RWPE1 (cell line): ENCODE measurements around the gene MBNL1.

Source experiments
- CTCF ChIA-PET: fragments of 350-600 bp; sonication (Branson Sonifier 250); formaldehyde crosslinking; extraction: SDS; loops from one replicate; lab custom pipeline; 2021; lab: Yijun Ruan, JAX
- POLR2A ChIA-PET: fragments of 400-600 bp; formaldehyde crosslinking; extraction: SDS; loops from one replicate; lab custom pipeline; 2020; ENCODE audit warnings: antibody characterized with exemption; ENCODE audit not compliant: low non-redundant PET; lab: Yijun Ruan, JAX
- DNase-seq: peaks from one replicate; pipeline ENCODE4 v3.0.0; 2012; ENCODE audit warnings: low spot score
- H3K27ac ChIP-seq: fragments of 450-650 bp; 2 replicates; pipeline ENCODE4 v1.5.1; 2017
- TF ChIP-seq, protein P1 (sequence below): fragments of 450-650 bp; conservative IDR thresholded peaks from 2 replicates; pipeline ENCODE4 v1.5.1; 2017; ENCODE audit warnings: low read depth, mild to moderate bottlenecking

MBNL1 gene

DNA sequence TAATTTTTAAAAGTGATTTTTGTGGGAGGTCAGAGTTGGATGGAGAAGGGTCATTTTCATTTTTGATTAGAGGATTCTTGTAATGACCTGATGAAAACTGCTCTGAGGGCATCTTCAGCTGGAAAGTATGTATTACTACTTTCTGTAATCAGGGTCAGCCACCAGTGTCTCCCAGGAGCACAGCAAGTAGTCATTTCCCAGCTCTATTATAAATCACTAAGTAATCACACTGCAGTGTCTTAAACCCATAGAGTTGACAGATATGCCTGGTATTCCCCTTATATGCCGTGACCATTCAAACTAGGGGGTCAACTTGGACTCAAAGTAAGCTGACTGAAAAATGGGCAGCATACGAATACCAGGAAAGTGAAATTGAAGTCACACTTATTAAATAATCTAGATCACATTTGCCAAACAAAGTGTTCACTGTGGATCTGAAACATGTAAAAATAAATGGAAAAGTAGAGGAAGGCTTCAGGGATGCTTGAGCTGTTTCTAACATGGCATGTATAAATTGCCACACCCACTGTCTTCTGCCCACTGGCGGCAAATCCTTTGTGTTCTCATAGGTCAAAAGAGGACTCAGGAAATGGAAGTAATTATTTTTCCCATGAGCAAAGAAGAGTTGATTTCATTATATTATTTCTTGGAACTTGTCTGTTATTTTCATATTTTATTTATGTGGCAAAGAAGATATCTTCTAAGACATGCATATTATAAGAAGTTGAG, 105.7 kb downstream of the MBNL1 start:
- TF ChIP-seq, protein P1, sequence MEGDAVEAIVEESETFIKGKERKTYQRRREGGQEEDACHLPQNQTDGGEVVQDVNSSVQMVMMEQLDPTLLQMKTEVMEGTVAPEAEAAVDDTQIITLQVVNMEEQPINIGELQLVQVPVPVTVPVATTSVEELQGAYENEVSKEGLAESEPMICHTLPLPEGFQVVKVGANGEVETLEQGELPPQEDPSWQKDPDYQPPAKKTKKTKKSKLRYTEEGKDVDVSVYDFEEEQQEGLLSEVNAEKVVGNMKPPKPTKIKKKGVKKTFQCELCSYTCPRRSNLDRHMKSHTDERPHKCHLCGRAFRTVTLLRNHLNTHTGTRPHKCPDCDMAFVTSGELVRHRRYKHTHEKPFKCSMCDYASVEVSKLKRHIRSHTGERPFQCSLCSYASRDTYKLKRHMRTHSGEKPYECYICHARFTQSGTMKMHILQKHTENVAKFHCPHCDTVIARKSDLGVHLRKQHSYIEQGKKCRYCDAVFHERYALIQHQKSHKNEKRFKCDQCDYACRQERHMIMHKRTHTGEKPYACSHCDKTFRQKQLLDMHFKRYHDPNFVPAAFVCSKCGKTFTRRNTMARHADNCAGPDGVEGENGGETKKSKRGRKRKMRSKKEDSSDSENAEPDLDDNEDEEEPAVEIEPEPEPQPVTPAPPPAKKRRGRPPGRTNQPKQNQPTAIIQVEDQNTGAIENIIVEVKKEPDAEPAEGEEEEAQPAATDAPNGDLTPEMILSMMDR = no peak
- DNase-seq = no peak
- ChIA-PET POLR2A (no interaction called here), CTCF (no interaction called here)
- H3K27ac ChIP-seq = no peak overlapping the region

- peak overlapping the region; percentile 48; the same call in 1 of the 2 replicates for H3K27ac ChIP-seq
- POLR2A ChIA-PET = no interaction called here
- TF ChIP-seq, protein P1 = no peak
- CTCF ChIA-PET = no interaction called here
- no peak for DNase-seq
Measured at GRCh38 chr3:152375546-152375945, 106.8 kb downstream of the MBNL1 start.

DNA sequence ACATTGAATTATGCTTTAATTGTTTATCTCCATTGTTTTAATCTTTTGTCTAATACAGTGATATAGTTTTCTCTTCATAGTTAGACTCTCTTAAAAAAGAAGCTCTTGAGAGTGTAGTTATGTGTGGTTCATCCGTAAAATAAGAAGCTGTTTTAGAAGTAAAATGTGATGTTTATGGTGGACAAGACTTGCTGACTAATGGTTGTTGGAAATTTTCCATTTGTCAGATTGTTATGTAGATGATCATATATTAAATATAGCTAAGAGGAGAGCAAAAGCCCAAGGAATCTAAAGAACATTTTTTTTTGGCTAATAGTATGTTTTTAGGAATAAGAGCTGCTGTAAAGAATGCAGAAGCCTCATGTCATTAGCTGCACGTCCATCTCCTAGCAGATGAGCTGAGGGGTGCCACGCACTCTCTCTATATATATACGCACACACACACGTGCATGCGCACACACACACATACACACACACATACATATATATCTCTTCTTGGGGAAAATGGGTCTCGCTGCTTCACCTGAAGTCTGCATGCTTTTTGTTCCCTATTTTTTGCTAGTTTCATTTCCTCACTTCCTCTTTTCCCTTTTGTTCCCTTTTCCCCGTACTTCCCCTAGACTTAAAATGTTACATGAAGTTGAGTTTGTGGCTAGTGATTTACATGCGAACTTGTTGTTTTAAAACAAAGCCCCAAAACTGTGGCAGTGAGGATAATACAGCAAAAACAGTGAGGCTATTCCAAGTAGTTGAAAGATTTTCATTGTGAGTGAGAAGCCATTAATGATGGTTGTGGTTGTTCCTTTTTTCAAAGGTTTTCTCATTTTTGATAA, 107.8 kb downstream of the MBNL1 start:
- ChIA-PET POLR2A (no interaction called here), CTCF (no interaction called here)
- TF ChIP-seq, protein P1 = no peak
- no peak overlapping the region for H3K27ac ChIP-seq
- no peak for DNase-seq

GRCh38 chr3:152377184-152377570, 108.4 kb downstream of the MBNL1 start:
- TF ChIP-seq, protein P1 = no peak
- ChIA-PET CTCF (no interaction called here), POLR2A (no interaction called here)
- no peak for DNase-seq
- no peak overlapping the region for H3K27ac ChIP-seq

GRCh38 chr3:152379415-152380042, 110.8 kb downstream of the MBNL1 start:
- TF ChIP-seq, protein P1 = no peak
- no peak for DNase-seq
- no peak overlapping the region for H3K27ac ChIP-seq
- ChIA-PET CTCF (interaction anchor here (0.6 to 0.8 kb wide), 2 partner anchors 14 to 15 kb away, joined by 3 to 4 read pairs; no protein-coding TSS in a partner anchor), POLR2A (no interaction called here)

DNA sequence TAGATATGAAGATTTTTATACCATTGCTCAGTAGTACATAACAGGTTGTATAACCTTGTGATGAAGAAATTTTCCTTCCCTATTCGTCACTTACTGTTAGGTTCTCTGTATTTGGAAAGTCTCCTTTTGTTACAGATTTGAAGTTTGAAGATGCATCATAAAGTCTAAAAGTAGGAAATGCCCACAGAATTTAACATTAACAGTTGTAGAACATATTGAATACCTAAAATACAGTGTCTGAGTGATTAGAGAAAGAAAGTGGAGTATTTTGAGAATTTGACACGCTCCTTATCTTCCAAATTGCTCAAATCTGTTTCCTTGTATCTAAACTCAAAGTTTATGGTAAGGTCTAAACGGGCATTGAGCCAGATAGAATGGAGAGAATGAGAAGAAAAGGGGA, 111.3 kb downstream of the MBNL1 start:
- DNase-seq = no peak
- H3K27ac ChIP-seq = no peak overlapping the region
- ChIA-PET CTCF (no interaction called here), POLR2A (no interaction called here)
- TF ChIP-seq, protein P1 = no peak
